SH-SY5Y (cell line): ENCODE results near the gene C1orf105.

ENCODE experiments used
- GATA2 ChIP-seq: IDR thresholded peaks from 2 replicates; pipeline ENCODE4 v1.6.1; 2011; ENCODE audit warnings: mild to moderate bottlenecking, low read depth, low read length
- GATA3 ChIP-seq: IDR thresholded peaks from 2 replicates; pipeline ENCODE4 v1.6.1; 2011; ENCODE audit warnings: low read depth, mild to moderate bottlenecking, low read length, moderate library complexity

GRCh38 chr1:172384656-172385055 lies 35.8 kb upstream of the C1orf105 start:
- TF ChIP-seq GATA3 (no peak), GATA2 (no peak)
